ENCODE results near the gene ATF7IP2.

DNA sequence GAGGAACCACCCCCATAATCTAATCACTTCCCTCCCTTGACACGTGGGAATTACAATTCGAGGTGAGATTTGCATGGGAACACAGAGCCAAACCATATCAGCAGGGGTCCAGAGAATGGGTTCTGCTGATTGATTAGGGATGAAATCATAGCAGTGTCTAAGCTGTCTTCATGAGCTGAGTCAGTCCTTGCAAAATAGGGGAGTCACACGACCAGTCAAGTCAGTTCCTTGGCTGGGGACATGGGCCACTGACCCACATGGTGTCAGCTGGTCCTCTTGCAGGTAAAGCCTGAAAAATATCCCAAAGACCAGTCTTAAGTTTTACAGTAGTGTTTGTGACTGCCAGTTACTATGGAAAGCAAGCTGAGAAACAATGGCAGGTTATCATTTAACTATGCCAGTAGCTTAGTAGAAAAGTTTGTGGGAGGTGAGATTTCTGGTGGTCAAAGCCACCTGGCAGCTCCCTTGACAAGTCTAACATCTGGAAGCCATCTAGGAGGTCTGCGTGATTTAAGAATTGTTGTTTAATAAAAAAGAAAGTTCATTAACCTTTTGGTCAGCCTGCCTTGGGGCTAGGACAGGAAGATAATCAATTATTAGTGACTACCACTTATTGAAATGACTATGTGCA is 15.7 kb upstream of the ATF7IP2 start:
- TF ChIP-seq, protein P1, sequence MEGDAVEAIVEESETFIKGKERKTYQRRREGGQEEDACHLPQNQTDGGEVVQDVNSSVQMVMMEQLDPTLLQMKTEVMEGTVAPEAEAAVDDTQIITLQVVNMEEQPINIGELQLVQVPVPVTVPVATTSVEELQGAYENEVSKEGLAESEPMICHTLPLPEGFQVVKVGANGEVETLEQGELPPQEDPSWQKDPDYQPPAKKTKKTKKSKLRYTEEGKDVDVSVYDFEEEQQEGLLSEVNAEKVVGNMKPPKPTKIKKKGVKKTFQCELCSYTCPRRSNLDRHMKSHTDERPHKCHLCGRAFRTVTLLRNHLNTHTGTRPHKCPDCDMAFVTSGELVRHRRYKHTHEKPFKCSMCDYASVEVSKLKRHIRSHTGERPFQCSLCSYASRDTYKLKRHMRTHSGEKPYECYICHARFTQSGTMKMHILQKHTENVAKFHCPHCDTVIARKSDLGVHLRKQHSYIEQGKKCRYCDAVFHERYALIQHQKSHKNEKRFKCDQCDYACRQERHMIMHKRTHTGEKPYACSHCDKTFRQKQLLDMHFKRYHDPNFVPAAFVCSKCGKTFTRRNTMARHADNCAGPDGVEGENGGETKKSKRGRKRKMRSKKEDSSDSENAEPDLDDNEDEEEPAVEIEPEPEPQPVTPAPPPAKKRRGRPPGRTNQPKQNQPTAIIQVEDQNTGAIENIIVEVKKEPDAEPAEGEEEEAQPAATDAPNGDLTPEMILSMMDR (conservative IDR thresholded peaks at IDR 0.05) = no peak
- no peak for TF ChIP-seq ZFX (IDR thresholded peaks at IDR 0.05)
